Germinal center (tissue), 1 donor: ENCODE data around the gene STARD8.
"Not testable (repeated sequence)": the region's sequence is repeated elsewhere in the genome, so short reads cannot be mapped to it uniquely, and the experiment has no call there.

ENCODE experiments used
- DNase-seq: peaks from one replicate; pipeline ENCODE4 v3.0.0; 2012; ENCODE audit warnings: mixed read lengths, low spot score

STARD8 gene

GRCh38 chrX:68658530-68658929 lies 11.1 kb downstream of the STARD8 start:
- no peak for DNase-seq

- DNase-seq: no peak
Measured at GRCh38 chrX:68659385-68659784, 11.9 kb downstream of the STARD8 start.

- DNase-seq: no peak
Measured at GRCh38 chrX:68659786-68660185, 12.3 kb downstream of the STARD8 start.

GRCh38 chrX:68660746-68661145 lies 13.3 kb downstream of the STARD8 start:
- DNase-seq: no peak

GRCh38 chrX:68665502-68665901 lies 18.0 kb downstream of the STARD8 start:
- DNase-seq: no peak

GRCh38 chrX:68666580-68666979 lies 19.1 kb downstream of the STARD8 start:
- no peak for DNase-seq

GRCh38 chrX:68669094-68669860 lies 21.8 kb downstream of the STARD8 start:
- DNase-seq: no peak

- DNase-seq: no peak
Measured at GRCh38 chrX:68669871-68670270, 22.4 kb downstream of the STARD8 start.

GRCh38 chrX:68671221-68671620 lies 23.8 kb downstream of the STARD8 start:
- DNase-seq: no peak

- DNase-seq: no peak
Measured at GRCh38 chrX:68672581-68673318, 25.3 kb downstream of the STARD8 start.

GRCh38 chrX:68675571-68675970 lies 28.1 kb downstream of the STARD8 start:
- DNase-seq: no peak

- DNase-seq: no peak
Measured at GRCh38 chrX:68676335-68676734, 28.9 kb downstream of the STARD8 start.

GRCh38 chrX:68677998-68678397 lies 30.5 kb downstream of the STARD8 start:
- no peak for DNase-seq

GRCh38 chrX:68681443-68681941 lies 34.0 kb downstream of the STARD8 start:
- no peak for DNase-seq

- DNase-seq: no peak
Measured at GRCh38 chrX:68682790-68683189, 35.3 kb downstream of the STARD8 start.

GRCh38 chrX:68683580-68683979 lies 36.1 kb downstream of the STARD8 start:
- DNase-seq: no peak

- no peak for DNase-seq
Measured at GRCh38 chrX:68684291-68684918, 36.9 kb downstream of the STARD8 start.

- no peak for DNase-seq
Measured at GRCh38 chrX:68684919-68685304, 37.4 kb downstream of the STARD8 start.

- no peak for DNase-seq
Measured at GRCh38 chrX:68685685-68686084, 38.2 kb downstream of the STARD8 start.

- DNase-seq: peak; percentile 6
Measured at GRCh38 chrX:68686097-68686977, 38.9 kb downstream of the STARD8 start.

GRCh38 chrX:68688931-68689330 lies 41.5 kb downstream of the STARD8 start:
- not testable (repeated sequence) for DNase-seq
